Bone marrow (tissue), 2 donors: Measurements from ENCODE around the gene TNFAIP8L1.
"Not testable (repeated sequence)": the region's sequence is repeated elsewhere in the genome, so short reads cannot be mapped to it uniquely, and the experiment has no call there.

Source experiments
- DNase-seq, 2 donors: peaks; one replicate each; lab custom pipeline; 2025; lab: John Stamatoyannopoulos, UW

TNFAIP8L1 gene

DNA sequence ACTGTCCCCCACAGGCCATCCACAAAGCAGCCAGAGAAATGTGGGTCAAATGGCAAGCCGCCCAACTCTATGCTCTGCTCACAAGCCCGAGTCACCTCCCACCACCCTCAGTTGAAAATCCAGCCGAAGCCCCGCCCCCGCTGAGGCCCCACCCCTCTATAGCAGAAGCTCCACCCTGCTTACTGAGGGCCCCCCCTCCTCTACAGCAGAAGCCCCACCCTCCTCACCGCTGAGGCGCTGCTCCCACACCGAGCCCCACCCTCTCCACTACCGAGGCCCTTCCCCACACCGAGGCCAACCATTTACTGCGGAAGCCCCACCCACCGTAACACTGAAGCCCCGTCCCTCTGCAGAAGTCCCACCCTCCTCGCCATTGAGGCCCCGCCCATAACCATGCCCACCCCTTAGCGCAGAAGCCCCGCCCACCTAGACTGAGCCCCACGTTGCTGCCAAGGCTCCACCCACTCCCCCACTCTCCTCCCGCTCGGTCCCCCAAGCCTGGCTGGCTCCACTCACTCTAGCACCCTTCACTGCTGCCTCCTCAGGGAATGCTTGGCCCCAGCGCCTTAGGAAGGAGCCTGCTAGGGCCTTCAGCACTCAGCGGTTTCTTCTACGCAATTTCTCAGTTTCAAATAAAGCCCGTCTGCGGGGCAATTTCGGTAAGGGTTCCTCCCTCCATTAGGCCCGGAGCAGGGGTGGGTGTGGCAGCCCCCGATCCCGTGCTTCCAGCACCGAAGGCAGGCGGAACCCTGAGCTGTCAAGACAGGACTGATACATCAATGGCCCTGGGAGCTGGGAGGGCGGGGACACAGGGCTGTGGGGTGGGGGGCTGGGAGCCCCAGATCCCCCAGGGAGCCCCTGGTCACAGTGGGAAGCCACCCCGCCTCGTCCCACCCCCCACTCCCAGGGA is 39.8 kb downstream of the TNFAIP8L1 start:
- no peak for DNase-seq

DNA sequence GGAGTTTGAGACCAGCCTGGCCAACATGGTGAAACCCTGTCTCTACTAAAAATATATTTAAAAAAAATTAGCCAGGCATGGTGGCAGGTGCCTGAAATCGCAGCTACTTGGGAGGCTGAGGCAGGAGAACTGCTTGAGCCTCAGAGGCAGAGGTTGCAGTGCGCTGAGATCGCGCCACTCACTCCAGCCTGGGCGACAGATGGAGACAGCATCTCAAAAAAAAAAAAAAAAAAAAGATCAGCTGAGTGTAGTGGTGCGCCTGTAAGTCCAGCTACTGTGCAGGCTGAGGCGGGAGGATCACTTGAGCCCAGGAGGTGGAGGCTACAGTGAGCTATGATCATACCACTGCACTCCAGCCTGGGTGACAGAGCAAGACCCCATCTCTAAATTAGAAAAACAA is 40.7 kb downstream of the TNFAIP8L1 start:
- not testable (repeated sequence) for DNase-seq

DNA sequence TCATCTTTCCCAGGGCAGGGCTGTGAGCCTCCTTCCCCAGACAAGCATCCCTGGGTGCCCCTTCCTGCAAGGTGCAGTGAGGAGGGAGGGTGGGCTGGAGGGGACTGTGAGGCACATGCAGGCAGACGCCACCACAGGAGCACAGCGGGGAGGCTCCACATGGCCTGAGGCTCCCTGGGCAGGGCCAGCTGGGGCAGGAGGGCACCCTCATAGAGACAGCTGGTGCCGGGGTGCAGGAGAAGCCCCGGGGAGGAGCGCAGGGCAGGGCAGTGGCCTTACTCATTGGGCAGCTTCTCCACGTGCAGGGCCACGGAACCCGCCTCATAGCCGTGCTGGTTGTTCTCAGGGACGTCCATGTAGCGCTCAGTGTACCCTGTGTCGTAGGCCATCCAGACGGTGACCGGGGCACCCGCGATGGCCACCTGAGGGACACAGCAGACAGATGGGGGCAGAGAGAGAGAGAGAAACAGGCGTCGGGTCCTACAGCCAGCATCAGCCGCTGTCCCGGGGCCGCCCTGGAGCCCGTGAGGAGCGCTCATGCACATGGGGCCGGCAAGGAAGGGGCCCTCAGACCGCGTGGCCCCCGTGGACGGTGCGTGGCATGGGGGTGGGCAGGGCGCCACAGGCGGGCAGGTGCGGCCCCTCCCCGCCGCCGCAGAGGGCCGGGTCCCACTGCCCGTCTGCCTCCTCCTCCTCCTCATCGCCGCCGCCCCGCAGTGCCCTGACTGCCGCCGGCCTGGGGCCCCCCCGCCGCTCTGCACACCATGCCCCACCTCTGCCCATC is 43.3 kb downstream of the TNFAIP8L1 start:
- DNase-seq: no peak

DNA sequence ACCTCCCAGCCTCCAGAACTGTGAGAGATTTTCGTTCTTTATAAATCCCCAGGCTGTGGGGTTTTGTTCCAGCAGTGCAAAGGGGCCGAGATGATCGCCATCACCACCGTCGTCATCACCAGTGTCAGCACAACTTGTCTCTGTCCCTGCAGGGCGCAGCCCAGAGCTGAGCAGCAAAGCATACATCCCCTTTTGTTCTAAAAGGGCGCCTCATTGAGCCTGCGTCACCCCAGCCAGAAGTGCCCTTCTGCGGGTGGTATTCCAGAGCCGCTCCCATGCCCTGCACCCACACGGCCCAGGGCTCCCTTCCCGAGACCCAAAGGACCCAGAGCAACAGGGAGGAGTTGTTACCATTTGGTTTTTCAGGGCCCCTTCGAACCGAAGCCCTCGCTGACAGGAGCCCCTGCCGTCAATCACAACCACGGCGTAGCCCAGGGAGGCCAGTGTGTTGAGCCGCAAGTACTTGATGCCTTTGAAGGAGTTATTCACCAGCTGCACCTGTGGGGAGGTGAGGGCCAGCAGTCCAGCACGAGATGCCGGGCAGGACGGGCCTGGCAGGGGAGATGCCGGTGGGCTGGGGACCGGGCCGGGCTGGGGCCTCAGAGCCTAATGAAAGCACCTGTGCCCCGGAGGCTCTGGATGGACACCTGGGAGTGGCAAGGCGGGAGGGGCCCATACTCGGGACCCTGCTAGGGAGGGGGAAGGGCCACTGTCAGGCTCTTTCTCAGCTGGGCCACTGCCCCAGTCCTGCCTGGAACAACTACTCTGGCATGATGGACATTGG is 45.2 kb downstream of the TNFAIP8L1 start:
- no peak for DNase-seq

DNA sequence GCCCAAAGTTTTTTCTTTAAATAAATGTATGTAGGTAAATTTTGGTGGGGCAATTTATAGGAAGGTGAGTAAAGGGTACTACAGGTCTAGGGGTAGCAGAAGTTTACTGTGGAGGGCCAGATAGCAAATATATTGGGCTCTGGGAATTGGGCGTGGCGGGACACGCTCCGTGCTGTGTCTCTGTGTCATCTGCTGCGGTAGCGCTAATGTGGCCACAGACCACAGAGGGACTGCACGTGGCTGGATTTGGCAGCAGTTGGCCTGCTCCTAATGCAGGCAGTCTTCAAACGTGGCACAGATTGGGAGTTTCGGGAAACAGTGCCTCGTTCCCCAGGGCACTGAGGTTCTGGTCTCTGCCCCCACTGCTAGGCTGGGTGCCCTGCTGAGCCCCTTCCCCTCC is 47.4 kb downstream of the TNFAIP8L1 start:
- DNase-seq: no peak

DNA sequence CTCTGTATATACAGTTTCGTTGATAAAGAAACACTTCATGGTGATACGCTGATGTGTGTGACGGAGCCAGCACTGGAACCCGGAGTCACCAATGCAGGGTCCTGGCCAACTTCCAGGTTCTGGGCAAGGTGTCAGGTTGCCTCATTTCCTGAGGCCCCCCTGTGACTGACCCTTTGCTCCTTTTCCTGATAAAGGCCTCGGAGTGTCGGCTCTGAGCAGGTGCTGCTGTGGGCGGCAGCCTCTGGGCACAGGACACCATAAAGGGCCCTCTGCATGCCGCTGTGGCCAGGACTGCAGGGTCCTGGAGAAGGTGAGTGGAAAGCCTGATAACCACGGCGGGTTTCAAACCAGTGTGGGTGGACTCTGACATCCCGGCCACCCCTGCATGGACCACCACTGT is 48.1 kb downstream of the TNFAIP8L1 start:
- DNase-seq: no peak

DNA sequence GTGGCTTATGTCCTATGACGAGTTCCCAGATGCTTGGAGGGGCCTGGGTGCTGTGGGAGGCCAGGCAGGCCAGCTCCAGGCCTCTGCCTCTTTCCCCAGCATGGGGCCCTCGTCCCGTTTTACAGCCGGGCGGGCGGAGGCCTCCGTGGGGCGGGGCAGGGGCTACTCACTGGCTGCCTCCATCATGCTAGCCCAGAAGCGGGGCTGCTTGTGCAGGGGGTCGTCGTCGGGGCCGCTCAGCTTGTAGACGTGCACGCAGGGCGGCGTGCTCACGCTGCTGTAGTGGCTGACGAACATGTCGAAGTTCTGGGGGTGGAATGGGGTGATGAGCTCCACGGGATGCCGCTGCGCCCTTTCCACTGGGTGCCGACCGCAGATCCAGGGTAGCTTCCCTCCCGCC is 49.3 kb downstream of the TNFAIP8L1 start:
- DNase-seq: no peak

DNA sequence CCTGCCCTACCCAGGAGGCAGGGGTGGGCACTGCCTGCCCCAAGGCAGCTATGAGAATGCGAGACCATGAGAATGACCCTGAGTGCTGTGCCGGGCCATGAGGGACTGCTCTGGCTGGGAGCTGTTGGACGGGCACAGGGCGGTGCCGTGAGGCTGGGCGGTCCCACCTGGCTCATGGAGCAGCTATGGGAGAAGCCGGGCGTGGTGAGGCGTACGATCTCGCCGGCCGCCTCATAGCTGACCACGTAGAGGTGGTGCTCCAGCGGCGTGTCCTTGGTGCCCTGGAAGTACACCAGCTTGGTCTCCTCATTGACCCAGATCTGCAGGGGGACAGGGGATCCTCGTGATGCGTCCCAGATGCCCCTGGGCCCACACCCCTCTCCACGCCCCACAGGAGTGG is 50.1 kb downstream of the TNFAIP8L1 start:
- no peak for DNase-seq

DNA sequence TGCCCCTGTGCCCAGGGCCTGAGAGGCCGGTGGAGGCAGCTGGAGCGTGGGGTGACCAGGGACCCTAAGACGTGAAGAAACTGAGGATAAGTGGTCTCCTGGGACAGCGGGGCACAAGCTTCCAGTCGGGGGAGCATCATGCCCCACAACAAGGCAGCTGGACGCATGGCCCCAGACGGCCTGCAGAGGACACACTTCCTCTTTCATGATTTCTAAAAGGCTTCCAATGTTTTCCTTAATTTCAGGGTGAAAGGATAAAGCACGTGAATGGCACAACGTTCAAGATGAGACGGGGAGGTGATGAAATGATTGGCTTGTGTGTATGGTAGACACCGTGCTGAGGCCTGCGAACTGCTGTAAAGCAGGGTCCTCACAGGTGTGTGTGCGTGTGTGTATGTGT is 51.0 kb downstream of the TNFAIP8L1 start:
- DNase-seq: no peak

DNA sequence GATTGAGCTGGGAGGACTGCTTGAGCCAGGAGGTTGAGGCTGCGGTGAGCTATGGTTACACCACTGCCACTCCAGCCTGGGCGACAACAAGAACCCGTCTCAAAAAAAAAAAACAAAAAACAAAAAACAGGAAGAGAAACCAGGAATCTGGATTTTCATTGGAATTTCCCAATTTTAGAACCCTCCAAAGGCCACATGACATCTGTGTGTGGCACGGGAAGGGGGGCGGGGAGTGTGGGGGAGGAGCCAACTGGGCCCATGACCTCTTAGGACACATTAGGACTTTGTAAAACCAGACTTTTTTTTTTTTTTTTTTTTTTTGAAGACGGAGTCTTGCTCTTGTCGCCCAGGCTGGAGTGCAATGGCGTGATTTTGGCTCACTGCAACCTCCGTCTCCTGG is 52.1 kb downstream of the TNFAIP8L1 start:
- DNase-seq: no peak

DNA sequence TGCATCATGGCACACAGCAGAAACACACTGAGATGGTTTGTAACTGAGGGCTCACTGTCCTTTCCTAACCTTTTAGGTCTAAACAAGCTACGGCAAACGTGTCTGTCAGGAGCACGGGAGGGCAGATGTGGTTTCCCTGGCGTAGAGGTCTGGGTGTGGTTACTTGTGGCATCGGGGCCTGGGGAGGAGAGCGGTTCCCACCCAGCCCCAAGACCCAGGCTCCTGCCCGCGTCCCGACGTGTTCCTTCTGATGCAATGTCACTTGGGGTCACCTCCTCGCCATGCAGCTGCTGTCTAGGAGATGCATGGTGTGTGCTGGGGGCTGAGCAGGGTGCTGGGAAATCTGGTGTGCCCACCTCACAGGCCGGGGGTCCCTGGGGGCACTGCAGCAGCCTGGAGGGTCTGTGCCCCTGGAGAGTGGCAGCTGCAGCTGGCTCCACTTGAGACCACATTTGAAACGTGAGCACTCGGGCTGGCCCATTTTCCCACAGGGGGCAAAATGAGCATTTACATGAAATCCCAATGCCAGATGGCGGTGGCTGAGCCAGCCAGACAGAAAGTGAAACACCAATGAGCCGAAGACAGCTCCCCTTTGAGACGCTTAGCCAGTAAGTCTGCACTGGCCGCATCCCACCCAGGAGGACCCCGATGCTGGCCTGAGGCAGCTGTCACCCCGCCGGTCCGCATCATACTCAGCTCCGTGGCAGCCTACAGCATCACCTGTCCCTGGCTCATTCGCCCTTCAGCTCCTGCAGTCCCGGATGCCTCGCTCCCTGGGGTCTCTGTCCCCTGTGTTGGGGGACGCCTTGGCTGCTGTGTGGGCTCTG is 53.1 kb downstream of the TNFAIP8L1 start:
- DNase-seq: no peak

DNA sequence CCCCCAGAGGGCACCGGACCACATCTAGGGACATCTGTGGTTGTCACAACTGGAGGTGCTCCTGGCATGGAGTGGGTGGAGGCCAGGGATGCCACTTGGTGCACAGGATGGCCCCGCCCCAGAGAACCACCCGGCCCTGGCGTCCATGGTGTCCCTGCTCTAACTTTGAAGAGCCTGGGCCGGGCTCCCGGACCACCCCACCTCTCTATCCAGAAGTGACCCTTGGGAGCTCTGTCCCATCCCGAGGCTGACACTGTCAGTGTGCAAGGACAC is 53.7 kb downstream of the TNFAIP8L1 start:
- DNase-seq: no peak

DNA sequence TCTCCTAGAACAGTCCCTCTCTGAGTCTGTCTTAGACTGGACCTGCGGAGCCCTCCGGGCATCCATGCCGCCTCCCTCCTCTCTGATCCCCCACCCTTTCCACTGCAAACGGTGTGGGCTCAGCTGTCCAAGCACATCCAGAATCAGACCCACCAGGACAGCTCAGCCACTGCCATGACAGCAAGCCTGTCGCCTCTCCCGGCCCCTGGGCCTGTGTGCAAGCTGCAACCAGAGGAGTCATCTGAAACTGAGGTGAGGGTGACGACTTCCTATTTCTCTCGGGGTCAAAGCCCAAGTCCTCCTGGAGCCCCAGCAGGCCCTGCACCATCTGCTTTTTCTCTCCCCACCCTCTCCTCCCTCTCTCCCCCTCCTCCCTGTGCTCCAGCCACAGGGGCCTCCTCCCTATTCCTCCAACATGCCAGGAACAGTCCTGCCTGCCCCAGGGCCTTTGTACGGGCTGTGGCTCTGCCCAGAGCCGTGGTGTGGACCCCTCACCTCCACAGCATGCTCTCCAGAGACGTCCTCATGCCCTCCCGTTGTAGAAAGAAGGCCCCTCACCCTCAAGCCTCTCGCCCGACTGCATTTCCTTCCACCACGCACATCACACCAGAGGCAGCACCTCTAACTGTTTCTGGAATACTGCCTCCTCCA is 54.3 kb downstream of the TNFAIP8L1 start:
- DNase-seq: no peak

DNA sequence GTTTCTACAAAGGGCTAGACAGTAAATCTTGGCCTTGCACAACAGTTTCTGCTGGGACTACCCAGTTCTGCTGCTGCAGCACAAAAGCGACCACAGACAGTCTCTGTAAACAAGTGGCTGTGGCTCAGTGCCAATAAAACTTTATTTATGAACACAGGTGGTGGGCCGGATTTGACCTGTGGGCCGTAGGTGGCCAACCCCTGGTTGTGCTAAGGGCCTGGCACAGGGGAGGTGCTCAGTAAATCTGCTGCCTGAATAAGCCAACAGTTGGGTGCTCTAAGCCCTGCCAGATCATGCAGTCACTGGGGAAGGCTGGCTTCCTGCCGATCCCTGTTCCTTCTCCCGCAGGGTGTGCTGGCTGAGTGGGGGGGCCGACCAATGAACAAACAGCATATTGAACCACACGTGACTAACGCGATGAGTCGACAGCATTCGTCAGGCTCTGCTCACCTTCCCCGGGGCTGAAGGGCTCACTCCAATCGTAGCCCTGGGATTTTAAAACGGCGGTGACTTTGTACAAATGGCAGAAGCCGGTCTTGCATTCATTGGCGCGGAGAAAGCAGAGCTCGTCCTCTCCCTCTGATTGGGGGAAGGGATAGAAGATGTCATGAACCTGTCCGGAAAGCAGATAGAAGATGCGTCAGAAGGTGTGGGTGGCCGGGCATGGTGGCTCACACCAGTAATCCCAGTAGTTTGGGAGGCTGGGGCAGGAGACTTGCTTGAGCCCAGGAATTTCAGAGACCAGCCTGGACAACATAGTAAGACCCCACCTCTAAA is 55.1 kb downstream of the TNFAIP8L1 start:
- no peak for DNase-seq

DNA sequence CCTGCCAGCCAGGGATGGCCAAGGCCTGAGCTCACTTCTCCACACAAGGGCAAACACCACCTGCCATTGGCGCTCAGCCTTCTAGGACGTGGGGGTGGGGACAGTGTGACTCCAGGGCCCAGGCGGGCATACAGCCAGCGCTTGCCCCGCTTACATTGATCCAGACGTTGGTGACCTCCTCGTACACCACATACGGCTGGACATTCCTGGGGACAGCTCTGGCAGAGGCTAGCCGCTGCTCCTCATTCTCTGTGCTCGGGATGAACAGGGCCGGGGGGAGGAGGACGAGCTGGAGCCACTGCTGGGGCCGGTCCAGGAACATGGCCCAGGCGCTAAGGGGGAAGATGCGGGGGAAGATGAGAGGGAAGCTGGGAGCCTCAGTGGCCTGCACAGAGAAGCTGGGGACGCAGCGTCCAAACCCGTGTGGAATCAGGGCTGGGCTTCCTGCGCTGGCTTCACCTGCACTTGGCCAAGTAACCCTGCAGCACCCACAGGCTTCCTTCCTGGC is 56.0 kb downstream of the TNFAIP8L1 start:
- no peak for DNase-seq

DNA sequence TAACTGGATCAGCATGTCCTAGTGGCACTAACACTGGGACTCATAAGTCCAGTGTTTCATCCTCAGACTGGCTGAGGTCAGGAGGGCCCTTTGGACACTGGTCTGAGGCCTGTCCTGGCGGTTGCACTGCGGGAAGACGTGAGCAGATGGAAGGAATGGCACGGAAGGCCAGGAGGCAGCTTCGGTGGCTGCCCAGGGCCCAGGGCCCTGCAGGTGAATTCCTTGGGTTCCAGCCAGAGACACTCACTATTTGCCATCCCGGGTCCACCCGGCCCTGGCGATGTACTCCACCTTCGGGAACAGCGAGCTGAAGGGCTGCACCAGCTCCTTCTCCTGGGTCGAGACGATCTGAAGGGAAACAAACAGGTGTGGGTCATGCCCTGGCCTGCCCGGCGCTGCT is 58.0 kb downstream of the TNFAIP8L1 start:
- no peak for DNase-seq

DNA sequence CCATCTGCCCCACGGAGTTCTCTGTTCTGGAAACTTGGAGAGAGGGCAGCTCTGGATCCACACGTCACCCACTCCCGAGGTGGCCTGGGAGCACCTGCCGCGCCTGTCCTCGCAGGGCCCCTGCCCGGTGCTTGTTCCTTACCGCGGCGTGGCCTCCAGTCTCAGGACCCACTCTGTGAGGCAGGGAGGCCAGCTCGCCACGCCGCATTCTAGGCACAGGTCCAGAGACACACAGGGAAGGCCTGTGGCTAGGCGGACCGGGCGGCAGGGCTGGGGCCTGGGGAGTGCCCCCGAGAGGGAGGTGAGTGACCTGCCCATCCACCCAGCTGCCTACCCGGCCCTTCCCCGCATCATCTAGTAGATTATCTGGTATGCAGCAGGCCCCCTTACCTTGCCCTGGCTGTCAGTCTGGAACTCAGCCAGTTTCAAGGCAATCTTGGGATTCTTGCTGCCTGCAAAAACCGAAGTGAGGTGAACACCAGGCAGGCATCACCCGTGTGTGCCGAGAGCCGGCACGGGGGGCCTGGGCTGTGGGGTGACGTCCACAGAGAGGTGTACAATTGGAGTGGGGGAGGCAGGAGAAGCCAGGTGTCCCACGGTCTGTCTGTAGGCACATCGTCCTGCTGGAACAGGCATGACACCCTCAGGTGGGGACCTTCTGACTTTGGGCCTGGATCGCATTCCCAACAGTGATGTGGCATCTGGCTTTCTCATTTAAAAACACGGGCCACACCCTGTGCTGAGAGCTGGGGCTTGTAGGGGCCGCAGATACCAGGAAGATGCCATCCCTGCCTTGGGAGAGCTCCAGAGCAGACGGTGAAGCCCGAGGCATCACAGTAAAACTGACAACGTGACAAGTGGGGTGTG is 60.7 kb downstream of the TNFAIP8L1 start:
- DNase-seq: no peak

DNA sequence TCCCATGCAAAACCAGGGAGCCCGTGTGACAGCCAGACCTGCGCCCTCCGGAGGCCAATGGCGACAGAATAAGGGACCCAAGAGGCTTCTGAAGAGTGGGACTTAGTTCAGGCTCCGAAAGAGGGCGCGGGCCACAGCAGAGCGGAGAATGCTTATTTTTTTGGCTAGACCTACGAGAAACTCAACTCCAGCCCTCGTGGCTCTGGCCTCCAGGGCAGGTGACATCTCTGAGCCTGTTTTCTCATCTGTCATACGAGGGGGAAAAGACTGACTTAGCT is 61.3 kb downstream of the TNFAIP8L1 start:
- DNase-seq: no peak

DNA sequence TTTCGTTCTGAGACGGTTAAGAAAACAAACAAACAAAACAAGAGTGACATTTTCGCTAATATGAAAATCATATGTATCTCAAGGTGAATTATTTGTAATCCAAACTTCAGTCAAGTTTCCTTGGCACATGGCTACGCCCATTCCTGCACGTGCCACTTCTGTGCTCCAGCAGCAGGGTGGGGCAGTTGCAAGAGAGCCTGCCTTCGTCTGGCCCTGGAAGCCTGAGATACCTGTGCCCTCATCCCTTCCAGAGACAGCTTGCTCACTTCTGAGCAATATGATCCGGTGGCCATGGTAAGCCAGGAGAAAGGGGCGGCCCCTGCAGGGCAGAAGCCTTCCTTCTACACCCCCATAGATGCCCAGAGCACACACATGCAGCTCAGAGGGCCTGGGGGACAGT is 62.2 kb downstream of the TNFAIP8L1 start:
- no peak for DNase-seq

DNA sequence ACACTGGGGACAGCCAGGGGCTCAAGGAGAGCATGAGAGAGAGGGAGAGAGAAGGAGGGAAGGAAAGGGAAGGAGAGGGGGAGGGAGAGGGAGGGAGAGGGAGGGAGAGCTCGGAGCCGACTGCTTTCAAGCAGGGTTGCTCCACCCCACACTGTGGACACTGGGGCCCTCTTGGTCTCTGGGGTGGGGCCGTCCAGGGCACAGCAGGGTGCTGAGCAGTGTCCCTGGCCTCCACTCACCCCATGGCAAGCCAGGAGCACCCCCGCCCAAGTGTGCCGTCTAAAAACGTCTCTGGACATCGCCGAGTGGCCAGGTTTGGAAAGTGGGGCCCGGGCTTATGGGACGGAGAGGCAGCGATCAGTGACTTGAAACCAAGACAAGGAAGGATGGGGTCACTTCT is 63.4 kb downstream of the TNFAIP8L1 start:
- DNase-seq: no peak
